ENCODE data around the gene PLA2G4B. TPM values are rescaled to one million over a fixed set of nuclear protein-coding genes. Genes with fewer than 3 reads are reported as not detected.
A peak's percentile ranks its signal among the peaks of the same experiment; 100 is the strongest.

The PLA2G4B gene
- total RNA-seq, 1 donor from 2014 or later, result 8.2 TPM

DNA sequence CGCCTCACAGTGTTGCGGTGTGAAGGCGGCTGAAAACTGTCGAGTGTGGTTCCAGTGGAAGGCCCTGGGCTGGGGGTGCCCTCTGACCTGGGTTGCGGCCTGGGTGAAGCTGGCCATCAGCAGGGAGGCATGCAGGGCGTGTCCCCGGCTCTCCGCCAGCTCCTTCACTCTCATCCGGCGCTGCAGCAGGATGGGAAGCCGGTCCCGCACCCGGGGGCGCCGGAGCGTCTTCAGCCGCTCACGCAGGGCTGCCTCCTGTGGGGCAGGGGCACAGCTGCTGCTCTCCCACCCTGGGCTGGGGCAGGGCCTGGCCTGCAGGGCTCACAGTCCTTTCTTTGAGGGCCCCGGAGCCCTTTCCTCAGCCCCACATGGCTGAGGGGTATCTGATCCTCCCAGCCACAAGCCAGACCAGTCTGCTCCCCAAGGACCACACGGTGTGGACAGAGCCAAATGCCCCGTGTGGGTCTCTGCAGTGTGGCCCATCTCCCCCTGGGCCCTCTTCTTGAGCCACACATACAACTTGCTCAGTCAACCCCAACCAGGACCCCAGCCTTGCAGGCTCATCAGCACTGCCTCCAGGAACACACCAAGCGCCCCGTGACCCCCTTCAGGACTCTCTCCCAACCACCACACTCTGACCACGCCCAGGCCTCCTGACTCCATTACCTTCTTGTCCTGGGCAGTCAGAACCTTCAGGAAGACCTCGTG is 28.4 kb downstream of the PLA2G4B start:
- FAIRE-seq (no peak), DNase-seq (ENCODE audit: low read depth) (no peak)
- no peaks in the 10 kb centered on the region for H3K36me3 ChIP-seq (ENCODE audit: control insufficient read depth, insufficient read depth, low read length)
- H3K27me3 ChIP-seq (ENCODE audit: control insufficient read depth, insufficient read depth, low read length), result no peaks in the 10 kb centered on the region
- TF ChIP-seq, protein P1, sequence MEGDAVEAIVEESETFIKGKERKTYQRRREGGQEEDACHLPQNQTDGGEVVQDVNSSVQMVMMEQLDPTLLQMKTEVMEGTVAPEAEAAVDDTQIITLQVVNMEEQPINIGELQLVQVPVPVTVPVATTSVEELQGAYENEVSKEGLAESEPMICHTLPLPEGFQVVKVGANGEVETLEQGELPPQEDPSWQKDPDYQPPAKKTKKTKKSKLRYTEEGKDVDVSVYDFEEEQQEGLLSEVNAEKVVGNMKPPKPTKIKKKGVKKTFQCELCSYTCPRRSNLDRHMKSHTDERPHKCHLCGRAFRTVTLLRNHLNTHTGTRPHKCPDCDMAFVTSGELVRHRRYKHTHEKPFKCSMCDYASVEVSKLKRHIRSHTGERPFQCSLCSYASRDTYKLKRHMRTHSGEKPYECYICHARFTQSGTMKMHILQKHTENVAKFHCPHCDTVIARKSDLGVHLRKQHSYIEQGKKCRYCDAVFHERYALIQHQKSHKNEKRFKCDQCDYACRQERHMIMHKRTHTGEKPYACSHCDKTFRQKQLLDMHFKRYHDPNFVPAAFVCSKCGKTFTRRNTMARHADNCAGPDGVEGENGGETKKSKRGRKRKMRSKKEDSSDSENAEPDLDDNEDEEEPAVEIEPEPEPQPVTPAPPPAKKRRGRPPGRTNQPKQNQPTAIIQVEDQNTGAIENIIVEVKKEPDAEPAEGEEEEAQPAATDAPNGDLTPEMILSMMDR (IDR thresholded peaks at IDR 0.05; ENCODE audit: insufficient read depth, low read length, severe bottlenecking), result no peak
- no peak overlapping the region for H3K4me3 ChIP-seq (ENCODE audit: low read depth, low read length)

DNA sequence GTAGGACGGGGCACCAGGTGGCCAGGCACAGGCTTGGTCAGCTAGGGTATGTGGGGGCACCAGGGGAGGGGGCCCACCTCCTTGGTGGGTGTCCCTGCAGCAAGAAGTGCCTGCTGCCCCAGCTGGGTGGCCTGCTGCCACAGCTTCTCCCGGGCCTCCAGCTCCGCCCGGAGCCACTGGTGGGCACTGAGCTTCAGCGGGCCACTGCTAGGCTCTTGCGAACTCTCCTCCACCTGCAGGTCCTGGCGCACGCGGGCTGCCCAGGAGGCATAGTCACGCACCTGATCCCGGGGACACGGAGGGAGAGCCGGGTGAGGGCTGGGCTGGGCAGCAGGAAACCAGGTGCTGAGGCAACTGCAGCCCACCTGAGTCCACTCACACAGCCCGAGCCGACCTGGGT is 29.7 kb downstream of the PLA2G4B start:
- TF ChIP-seq, protein P1 (IDR thresholded peaks at IDR 0.05; ENCODE audit: insufficient read depth, low read length, severe bottlenecking), result no peak
- no peak for DNase-seq (ENCODE audit: low read depth)
- FAIRE-seq, result no peak
- no peaks in the 10 kb centered on the region for H3K27me3 ChIP-seq (ENCODE audit: control insufficient read depth, insufficient read depth, low read length)
- H3K4me3 ChIP-seq (ENCODE audit: low read depth, low read length), result no peak overlapping the region
- no peaks in the 10 kb centered on the region for H3K36me3 ChIP-seq (ENCODE audit: control insufficient read depth, insufficient read depth, low read length)

- Histone ChIP-seq H3K4me3 (ENCODE audit: low read depth, low read length) (no peak overlapping the region), H3K36me3 (ENCODE audit: control insufficient read depth, insufficient read depth, low read length) (no peaks in the 10 kb centered on the region), H3K27me3 (ENCODE audit: control insufficient read depth, insufficient read depth, low read length) (no peaks in the 10 kb centered on the region)
- DNase-seq (ENCODE audit: low read depth), result no peak
- FAIRE-seq, result no peak
- TF ChIP-seq, protein P1 (IDR thresholded peaks at IDR 0.05; ENCODE audit: insufficient read depth, low read length, severe bottlenecking), result no peak
Observed at GRCh38 chr15:41869770-41870688, 31.4 kb downstream of the PLA2G4B start.

- Histone ChIP-seq H3K4me3 (ENCODE audit: low read depth, low read length) (no peak overlapping the region), H3K27me3 (ENCODE audit: control insufficient read depth, insufficient read depth, low read length) (no peaks in the 10 kb centered on the region), H3K36me3 (ENCODE audit: control insufficient read depth, insufficient read depth, low read length) (no peaks in the 10 kb centered on the region)
- DNase-seq (ENCODE audit: low read depth) (peak; percentile 94), FAIRE-seq (peak; percentile 95)
- TF ChIP-seq, protein P1 (IDR thresholded peaks at IDR 0.05; ENCODE audit: insufficient read depth, low read length, severe bottlenecking), result no peak
Observed at GRCh38 chr15:41870689-41871081, 32.0 kb downstream of the PLA2G4B start.

DNA sequence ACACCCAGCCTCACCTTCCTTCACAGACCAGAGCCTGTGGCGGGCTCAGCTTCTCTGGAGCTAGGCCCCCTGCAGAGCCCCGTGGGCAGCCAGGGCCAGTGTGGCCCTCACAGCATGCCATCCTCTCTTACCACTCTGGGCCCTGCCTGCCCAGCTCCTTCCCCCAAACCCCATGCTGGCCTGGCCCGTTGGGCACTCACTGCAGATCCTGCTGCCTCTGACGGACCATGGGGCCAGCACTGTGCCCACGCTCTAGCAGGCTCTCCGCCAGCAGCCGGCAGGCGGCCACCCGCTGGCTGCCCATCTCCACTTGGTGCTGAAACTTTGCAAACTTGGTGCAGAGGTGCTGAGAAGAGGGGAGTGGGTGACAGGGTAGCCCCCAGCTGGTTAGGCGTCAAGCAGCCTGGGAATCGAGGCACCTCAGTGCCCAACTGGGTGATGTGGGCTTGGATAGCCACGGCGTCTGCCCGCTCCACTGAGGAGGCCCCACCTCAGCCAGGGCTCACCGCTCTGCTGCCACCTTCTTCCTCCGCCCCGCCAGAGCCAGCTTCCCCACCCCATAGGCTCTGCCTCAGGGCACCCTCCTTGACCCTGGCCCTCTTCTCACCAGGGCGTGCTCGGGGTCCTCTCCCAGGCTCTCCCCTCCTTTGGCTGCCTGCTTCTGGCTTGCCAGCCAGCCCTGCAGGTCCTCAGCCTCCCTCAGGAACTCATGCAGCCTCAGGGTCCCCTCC is 32.7 kb downstream of the PLA2G4B start:
- TF ChIP-seq, protein P1 (IDR thresholded peaks at IDR 0.05; ENCODE audit: insufficient read depth, low read length, severe bottlenecking), result no peak
- FAIRE-seq (no peak), DNase-seq (ENCODE audit: low read depth) (no peak)
- no peaks in the 10 kb centered on the region for H3K27me3 ChIP-seq (ENCODE audit: control insufficient read depth, insufficient read depth, low read length)
- H3K36me3 ChIP-seq (ENCODE audit: control insufficient read depth, insufficient read depth, low read length), result no peaks in the 10 kb centered on the region
- no peak overlapping the region for H3K4me3 ChIP-seq (ENCODE audit: low read depth, low read length)
